Activated T-helper 1 cell treated with anti-CD3 and anti-CD28 coated beads, Interleukin-12 subunit alpha, Interleukin-12 subunit beta, Interleukin-2, Interleukin-4 antibody, amounts not matched to agents 30 ng/mL and 10 ng/mL and 1 ng/mL, durations not matched to agents 14 hours and 24 hours and 36 hours (primary cell): ENCODE results near the gene TSSK2. TPM values are rescaled to one million over a fixed set of nuclear protein-coding genes. Genes with fewer than 3 reads are reported as not detected.

Experiments
- DNase-seq: peaks from one replicate; pipeline ENCODE4 v3.0.0; 2021; ENCODE audit warnings: low spot score
- H3K27ac Mint-ChIP-seq: one replicate; pipeline ENCODE4 v1.8.0; 2021; ENCODE audit warnings: mild to moderate bottlenecking, mixed read lengths
- H3K27me3 Mint-ChIP-seq: one replicate; pipeline ENCODE4 v1.8.0; 2022; ENCODE audit warnings: mild to moderate bottlenecking, moderate library complexity, mixed read lengths; ENCODE audit not compliant: insufficient read depth
- H3K36me3 Mint-ChIP-seq: one replicate; pipeline ENCODE4 v1.8.0; 2021; ENCODE audit warnings: low read depth, mixed read lengths
- H3K4me1 Mint-ChIP-seq: one replicate; pipeline ENCODE4 v1.8.0; 2021; ENCODE audit warnings: low read depth, mixed read lengths
- H3K4me3 Mint-ChIP-seq: one replicate; pipeline ENCODE4 v1.8.0; 2021; ENCODE audit warnings: mild to moderate bottlenecking, moderate library complexity, mixed read lengths
- H3K9me3 Mint-ChIP-seq: one replicate; pipeline ENCODE4 v1.8.0; 2021; ENCODE audit warnings: mixed read lengths
- intact Hi-C: fragments of 100-400 bp; cut with micrococcal nuclease; formaldehyde crosslinking; loops from one replicate; pipeline ENCODE4 v1.15.1; 2024
- total RNA-seq: library from RNA; stranded (reverse); gene quantifications from 2 replicates; pipeline ENCODE4 v1.2.3, GENCODE V29; 2022

The TSSK2 gene
- total RNA-seq, 1 donor from 2014 or later = not detected

DNA sequence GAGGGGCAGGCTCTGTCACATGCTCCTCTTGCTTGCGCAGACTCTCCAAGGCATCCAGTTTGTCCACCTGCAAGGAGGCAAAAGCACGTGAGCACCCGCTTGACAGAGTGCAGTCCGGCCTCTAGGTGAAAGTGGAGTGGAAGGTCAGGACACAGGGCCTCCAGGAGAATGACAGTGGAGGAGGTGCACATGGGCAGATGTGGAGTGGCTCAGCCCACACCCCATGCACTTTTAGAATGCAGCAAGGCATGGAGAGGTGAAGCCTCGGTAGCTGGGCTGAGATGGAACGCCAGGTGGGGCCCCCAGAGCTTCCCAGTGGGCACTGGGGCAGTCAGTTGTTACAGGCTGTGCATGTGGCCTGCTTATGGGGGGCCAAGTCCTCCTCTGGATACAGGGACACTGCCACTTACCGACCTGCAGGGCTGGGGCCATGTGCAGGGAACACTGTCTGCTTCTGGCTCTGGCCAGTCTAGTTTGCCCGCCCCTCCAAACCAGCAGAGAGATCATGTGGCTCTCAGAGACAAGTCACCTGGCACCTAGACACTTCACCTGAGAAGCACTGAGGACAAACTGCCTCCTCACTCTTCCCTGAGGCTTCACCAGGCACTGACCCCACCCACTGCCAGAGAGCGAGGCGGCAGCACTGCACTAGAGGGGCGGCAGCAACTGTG, 49.8 kb downstream of the TSSK2 start:
- intact Hi-C loops = no loop called here
- Mint-ChIP-seq H3K27ac (no peak overlapping the region), H3K4me3 (no peak overlapping the region), H3K36me3 (no peaks in the 10 kb centered on the region), H3K27me3 (peaks cover 6% of the 10 kb centered on the region), H3K9me3 (no peaks in the 10 kb centered on the region), H3K4me1 (peaks cover 24% of the 10 kb centered on the region)
- no peak for DNase-seq

DNA sequence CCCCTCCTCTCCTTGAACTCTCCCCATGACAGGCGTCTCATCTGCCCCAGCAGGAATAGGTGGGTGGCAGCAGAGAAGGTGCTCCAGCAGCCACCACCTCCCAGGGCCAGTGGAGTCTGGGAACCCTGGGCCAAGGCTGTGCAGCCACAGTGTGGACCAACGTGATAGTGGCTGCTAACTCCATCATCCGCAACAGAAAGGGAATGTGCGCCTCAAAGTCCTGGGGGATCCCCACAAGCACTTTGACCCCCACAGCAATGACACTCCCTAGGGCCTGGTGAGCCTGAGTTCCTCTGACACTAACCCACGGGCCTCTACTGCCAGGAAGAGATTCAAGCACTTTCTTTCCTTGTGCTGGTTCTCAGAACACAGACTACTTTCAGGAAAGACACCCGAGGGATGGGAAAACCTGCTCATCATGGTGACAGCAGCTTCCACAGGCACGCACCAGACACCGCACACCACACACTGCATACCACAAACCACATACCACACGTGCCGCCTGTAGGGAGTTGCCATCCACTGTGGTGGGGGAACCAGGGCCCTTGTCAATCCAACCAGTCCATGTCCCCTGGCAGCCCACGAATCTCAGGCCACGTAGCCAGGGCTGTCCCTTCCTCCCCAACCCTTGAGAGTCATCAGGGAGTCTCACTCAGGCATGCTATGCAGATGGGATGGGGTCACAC, 50.8 kb downstream of the TSSK2 start:
- no peak overlapping the region for H3K27ac Mint-ChIP-seq
- peaks cover 24% of the 10 kb centered on the region for H3K4me1 Mint-ChIP-seq
- no peak for DNase-seq
- no peaks in the 10 kb centered on the region for H3K36me3 Mint-ChIP-seq
- intact Hi-C loops = no loop called here
- H3K9me3 Mint-ChIP-seq = no peaks in the 10 kb centered on the region
- peak overlapping the region; percentile 56 for H3K4me3 Mint-ChIP-seq
- peaks cover 6% of the 10 kb centered on the region for H3K27me3 Mint-ChIP-seq

Other genes starting within 250 kb of the TSSK2 start
- 0.71 and 1.1 TPM in 2 replicates for gene DGCR6, start 225.0 kb upstream of the TSSK2 start, total RNA-seq
- 1.0 and 1.2 TPM in 2 replicates for gene PRODH, start 195.0 kb upstream of the TSSK2 start, total RNA-seq
- gene DGCR2, start 8.9 kb upstream of the TSSK2 start, total RNA-seq = 23.2 and 24.1 TPM in 2 replicates
- gene ESS2, start 13.3 kb downstream of the TSSK2 start, total RNA-seq = 20.8 and 22.8 TPM in 2 replicates
- gene GSC2, start 19.0 kb downstream of the TSSK2 start, total RNA-seq = 0.26 TPM in 1 of 2 replicates, not detected in the other
- gene SLC25A1, start 47.4 kb downstream of the TSSK2 start, total RNA-seq = 31.7 and 34.0 TPM in 2 replicates
- 0.64 and 0.73 TPM in 2 replicates for gene CLTCL1, start 160.4 kb downstream of the TSSK2 start, total RNA-seq